ENCODE measurements around the gene KYAT1.

Gene KYAT1

DNA sequence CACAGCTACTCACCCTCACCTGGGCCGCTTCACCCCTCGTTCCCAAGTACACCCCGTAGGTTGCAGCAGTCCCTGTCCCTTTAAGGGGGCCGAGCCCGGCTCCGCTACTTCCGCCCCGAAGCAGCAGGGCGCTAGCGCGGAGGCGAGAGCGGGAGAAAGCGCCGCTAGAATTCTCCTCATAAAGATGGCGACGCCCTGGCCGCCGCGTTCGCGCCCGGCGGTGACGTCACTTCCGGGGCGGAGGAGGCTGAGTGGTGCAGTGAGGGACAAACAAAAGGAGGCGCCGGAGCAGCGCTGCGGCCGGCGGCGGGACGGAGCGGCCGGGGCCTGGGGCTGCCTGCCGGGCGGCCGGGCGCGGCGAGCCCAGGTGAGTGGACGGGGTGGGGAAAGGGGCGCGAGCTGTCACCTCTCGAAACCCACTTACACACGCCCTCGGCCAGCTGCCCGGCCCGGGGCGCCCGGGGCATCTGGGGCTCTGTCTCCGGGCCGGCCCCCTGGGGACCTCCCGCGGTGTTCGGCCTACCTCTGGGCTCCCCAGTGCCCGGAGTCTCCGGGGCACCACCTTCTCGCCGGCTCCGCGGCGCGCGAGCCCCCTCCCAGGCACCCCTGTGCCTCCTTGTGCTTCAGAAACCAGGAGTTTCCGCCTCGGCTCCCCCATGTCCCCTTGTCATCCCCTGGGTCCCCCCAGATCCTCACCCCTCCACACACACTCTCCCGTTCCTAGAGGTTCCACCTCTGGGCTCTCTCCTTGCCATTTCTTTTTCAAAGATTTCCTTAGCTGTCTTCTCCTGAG lies at the start of gene KYAT1, which contains the start of gene LRRC8A:
Gene KYAT1, minus strand, starts transcription at position 67 of the 793 bp plus-strand sequence. CDS start 36,545 bp downstream, outside the sequence.
Gene LRRC8A, plus strand, starts transcription at position 250 of the 793 bp plus-strand sequence. CDS start 25,032 bp downstream, outside the sequence.
- H3K27me3 Mint-ChIP-seq = no peaks in the 10 kb centered on the region
- no peaks in the 10 kb centered on the region for H3K9me3 Mint-ChIP-seq
- H3K4me1 Mint-ChIP-seq = peaks cover 56% of the 10 kb centered on the region
- ATAC-seq = peak; percentile 97
- no peaks in the 10 kb centered on the region for H3K36me3 Mint-ChIP-seq
- H3K27ac Mint-ChIP-seq = peak within 1 kb of the TSS; percentile 90
- H3K4me3 Mint-ChIP-seq = peak within 1 kb of the TSS; percentile 90

- H3K36me3 Mint-ChIP-seq = no peaks in the 10 kb centered on the region
- no peaks in the 10 kb centered on the region for H3K27me3 Mint-ChIP-seq
- ATAC-seq = no peak
Observed at GRCh38 chr9:128929560-128929959, 47.8 kb upstream of the KYAT1 start.

GRCh38 chr9:128928624-128929023 lies 46.9 kb upstream of the KYAT1 start:
- Mint-ChIP-seq H3K4me3 (no peak overlapping the region), H3K27me3 (no peaks in the 10 kb centered on the region), H3K4me1 (peaks cover 7% of the 10 kb centered on the region), H3K9me3 (no peaks in the 10 kb centered on the region), H3K36me3 (no peaks in the 10 kb centered on the region), H3K27ac (no peak overlapping the region)
- no peak for ATAC-seq

More at GRCh38 chr9:128929560-128929959, 47.8 kb upstream of the KYAT1 start:
- no peak overlapping the region for H3K27ac Mint-ChIP-seq
- no peaks in the 10 kb centered on the region for H3K9me3 Mint-ChIP-seq
- peaks cover 7% of the 10 kb centered on the region for H3K4me1 Mint-ChIP-seq
- H3K4me3 Mint-ChIP-seq = no peak overlapping the region

GRCh38 chr9:128927731-128928411 lies 46.1 kb upstream of the KYAT1 start:
- H3K4me1 Mint-ChIP-seq = peaks cover 7% of the 10 kb centered on the region
- peak; percentile 76 for ATAC-seq
- H3K4me3 Mint-ChIP-seq = no peak overlapping the region
- peak overlapping the region; percentile 3 for H3K27ac Mint-ChIP-seq
- H3K36me3 Mint-ChIP-seq = no peaks in the 10 kb centered on the region
- H3K9me3 Mint-ChIP-seq = no peaks in the 10 kb centered on the region
- H3K27me3 Mint-ChIP-seq = no peaks in the 10 kb centered on the region

GRCh38 chr9:128923493-128923883 lies 41.7 kb upstream of the KYAT1 start:
- H3K4me1 Mint-ChIP-seq = peaks cover 19% of the 10 kb centered on the region
- ATAC-seq = no peak
- peaks cover 5% of the 10 kb centered on the region for H3K36me3 Mint-ChIP-seq
- no peak overlapping the region for H3K4me3 Mint-ChIP-seq
- no peaks in the 10 kb centered on the region for H3K9me3 Mint-ChIP-seq
- peaks cover 9% of the 10 kb centered on the region for H3K27me3 Mint-ChIP-seq
- no peak overlapping the region for H3K27ac Mint-ChIP-seq

- H3K4me1 Mint-ChIP-seq = peaks cover 12% of the 10 kb centered on the region
- peaks cover 17% of the 10 kb centered on the region for H3K36me3 Mint-ChIP-seq
- ATAC-seq = no peak
- H3K4me3 Mint-ChIP-seq = peak overlapping the region; percentile 21
- peak overlapping the region; percentile 22 for H3K27ac Mint-ChIP-seq
- H3K27me3 Mint-ChIP-seq = peaks cover 9% of the 10 kb centered on the region
- H3K9me3 Mint-ChIP-seq = no peaks in the 10 kb centered on the region
Observed at GRCh38 chr9:128921881-128922763, 40.4 kb upstream of the KYAT1 start.

DNA sequence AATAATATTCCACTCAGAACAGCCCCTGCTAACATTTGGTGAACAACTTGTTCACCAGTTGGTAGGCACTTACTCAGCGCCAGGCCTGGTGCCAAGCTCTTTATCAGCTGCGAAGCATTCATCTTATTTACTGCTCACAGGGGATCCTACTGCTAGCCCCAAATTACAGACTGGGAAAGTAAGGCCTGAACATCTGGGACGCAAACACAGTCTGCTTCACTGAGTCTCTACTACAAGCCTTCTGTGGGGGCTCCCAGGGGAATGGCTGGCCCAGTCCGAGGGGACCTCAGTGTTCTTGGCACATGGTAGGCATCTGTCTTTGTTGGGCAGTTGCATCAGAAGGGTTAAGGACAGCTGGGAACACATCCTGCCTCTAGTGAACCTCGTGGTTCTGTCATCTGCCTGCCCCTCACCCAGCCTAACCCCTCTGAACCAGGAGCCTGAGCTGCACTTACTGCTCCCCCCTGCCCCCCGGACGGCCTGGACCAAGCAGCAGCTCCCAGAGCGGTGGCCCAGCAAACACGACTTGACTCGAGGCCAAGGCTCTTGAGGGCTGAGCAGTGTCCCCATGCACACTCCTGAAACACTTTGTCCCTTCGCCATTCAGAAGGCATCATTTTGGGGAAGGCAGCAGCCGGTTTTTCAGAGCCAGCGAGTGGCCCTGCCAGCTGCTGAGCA lies 38.8 kb upstream of the KYAT1 start, which contains the start of gene PHYHD1:
Gene PHYHD1, plus strand, starts transcription at position 602 of the 678 bp plus-strand sequence. CDS start 1,342 bp downstream, outside the sequence.
- H3K9me3 Mint-ChIP-seq = no peaks in the 10 kb centered on the region
- peaks cover 9% of the 10 kb centered on the region for H3K27me3 Mint-ChIP-seq
- H3K4me3 Mint-ChIP-seq = peak within 1 kb of the TSS; percentile 21
- peaks cover 28% of the 10 kb centered on the region for H3K36me3 Mint-ChIP-seq
- peaks cover 12% of the 10 kb centered on the region for H3K4me1 Mint-ChIP-seq
- peak within 1 kb of the TSS; percentile 22 for H3K27ac Mint-ChIP-seq
- no peak for ATAC-seq

DNA sequence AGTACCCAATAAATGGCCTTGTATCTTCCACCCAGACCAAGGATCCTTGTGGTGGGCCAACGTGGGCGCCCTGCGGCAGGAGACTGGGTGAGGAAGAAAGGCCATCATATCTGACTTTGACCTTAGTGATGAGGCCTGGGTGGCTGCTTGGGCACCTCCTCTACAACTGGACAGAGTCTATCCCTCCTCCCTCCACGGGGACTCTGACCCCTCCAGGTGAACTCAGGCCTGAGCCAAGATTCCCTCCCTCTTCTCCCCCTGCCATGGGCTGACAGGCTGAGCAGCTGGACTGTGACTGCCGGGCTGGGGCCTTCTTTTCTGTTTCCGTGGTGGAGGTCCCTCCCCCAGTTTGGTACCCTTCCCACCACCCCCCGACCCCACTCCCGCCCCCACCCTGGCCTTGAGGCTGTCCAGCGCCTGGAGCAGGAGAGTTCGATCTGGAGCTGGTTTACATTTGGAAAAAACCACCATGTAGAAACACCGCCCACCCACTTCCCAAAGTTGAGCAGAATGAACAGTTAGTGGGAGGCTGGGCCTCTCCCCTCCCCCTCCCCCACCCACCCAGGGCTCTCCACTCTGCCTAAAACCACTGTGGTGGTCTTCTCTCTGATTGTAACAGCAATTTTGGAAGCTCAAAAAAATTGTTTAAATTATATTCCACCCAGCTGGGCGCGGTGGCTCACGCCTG lies 37.8 kb upstream of the KYAT1 start:
- Mint-ChIP-seq H3K4me3 (no peak overlapping the region), H3K9me3 (no peaks in the 10 kb centered on the region), H3K27ac (no peak overlapping the region), H3K36me3 (peaks cover 30% of the 10 kb centered on the region), H3K27me3 (peaks cover 9% of the 10 kb centered on the region), H3K4me1 (peaks cover 12% of the 10 kb centered on the region)
- ATAC-seq = no peak

DNA sequence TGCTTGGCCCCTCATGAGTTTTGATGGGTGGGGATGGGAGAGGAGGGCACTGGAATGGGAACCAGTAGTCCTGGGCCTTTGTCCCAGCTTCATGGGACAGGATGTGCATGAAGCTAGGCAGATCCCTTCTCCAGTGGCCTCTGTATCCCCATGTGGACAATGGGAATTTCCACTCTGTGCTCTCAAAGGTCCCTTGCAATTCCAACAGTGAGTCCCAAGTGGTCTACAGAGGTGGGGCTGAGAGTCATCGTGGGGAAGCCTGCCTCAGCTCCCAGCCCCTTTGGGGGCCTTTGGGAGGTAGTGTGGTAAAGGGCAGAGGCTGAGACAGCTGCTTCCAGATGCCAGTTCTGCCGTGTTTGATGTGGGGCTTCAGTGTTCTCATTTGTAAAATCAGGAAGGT lies 37.2 kb upstream of the KYAT1 start:
- Mint-ChIP-seq H3K27me3 (peaks cover 9% of the 10 kb centered on the region), H3K36me3 (peaks cover 30% of the 10 kb centered on the region), H3K9me3 (no peaks in the 10 kb centered on the region), H3K27ac (no peak overlapping the region), H3K4me1 (peaks cover 12% of the 10 kb centered on the region), H3K4me3 (no peak overlapping the region)
- ATAC-seq = no peak

DNA sequence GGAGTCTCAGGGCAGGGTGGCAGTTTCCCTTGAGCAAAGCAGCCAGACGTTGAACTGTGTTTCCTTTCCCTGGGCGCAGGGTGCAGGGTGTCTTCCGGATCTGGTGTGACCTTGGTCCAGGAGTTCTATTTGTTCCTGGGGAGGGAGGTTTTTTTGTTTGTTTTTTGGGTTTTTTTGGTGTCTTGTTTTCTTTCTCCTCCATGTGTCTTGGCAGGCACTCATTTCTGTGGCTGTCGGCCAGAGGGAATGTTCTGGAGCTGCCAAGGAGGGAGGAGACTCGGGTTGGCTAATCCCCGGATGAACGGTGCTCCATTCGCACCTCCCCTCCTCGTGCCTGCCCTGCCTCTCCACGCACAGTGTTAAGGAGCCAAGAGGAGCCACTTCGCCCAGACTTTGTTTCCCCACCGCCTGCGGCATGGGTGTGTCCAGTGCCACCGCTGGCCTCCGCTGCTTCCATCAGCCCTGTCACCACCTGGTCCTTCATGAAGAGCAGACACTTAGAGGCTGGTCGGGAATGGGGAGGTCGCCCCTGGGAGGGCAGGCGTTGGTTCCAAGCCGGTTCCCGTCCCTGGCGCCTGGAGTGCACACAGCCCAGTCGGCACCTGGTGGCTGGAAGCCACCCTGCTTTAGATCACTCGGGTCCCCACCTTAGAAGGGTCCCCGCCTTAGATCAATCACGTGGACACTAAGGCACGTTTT lies 35.5 kb upstream of the KYAT1 start:
- peaks cover 9% of the 10 kb centered on the region for H3K27me3 Mint-ChIP-seq
- H3K4me3 Mint-ChIP-seq = no peak overlapping the region
- H3K27ac Mint-ChIP-seq = no peak overlapping the region
- H3K36me3 Mint-ChIP-seq = peaks cover 39% of the 10 kb centered on the region
- H3K9me3 Mint-ChIP-seq = no peaks in the 10 kb centered on the region
- peaks cover 22% of the 10 kb centered on the region for H3K4me1 Mint-ChIP-seq
- ATAC-seq = no peak

DNA sequence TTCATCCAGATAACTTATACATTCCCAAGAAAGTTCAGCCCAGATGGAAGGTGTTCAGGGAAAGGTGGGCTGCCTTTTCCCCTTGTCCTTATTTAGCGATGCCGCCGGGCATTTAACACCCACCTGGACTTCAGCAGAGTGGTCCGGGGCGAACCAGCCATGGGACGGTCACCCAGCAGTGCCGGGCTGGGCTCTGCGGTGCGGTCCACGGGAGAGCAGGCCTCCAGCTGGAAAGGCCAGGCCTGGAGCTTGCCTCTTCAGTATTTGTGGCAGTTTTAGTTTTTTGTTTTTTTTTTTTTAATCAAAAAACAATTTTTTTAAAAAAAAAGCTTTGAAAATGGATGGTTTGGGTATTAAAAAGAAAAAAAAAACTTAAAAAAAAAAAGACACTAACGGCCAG lies 35.0 kb upstream of the KYAT1 start:
- Mint-ChIP-seq H3K27me3 (peaks cover 6% of the 10 kb centered on the region), H3K4me1 (peaks cover 23% of the 10 kb centered on the region), H3K36me3 (peaks cover 44% of the 10 kb centered on the region), H3K4me3 (no peak overlapping the region), H3K9me3 (no peaks in the 10 kb centered on the region), H3K27ac (no peak overlapping the region)
- no peak for ATAC-seq

DNA sequence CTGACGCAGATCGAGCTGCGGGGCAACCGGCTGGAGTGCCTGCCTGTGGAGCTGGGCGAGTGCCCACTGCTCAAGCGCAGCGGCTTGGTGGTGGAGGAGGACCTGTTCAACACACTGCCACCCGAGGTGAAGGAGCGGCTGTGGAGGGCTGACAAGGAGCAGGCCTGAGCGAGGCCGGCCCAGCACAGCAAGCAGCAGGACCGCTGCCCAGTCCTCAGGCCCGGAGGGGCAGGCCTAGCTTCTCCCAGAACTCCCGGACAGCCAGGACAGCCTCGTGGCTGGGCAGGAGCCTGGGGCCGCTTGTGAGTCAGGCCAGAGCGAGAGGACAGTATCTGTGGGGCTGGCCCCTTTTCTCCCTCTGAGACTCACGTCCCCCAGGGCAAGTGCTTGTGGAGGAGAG lies 34.5 kb upstream of the KYAT1 start:
- no peaks in the 10 kb centered on the region for H3K9me3 Mint-ChIP-seq
- no peak overlapping the region for H3K4me3 Mint-ChIP-seq
- no peak for ATAC-seq
- H3K27ac Mint-ChIP-seq = no peak overlapping the region
- H3K4me1 Mint-ChIP-seq = peaks cover 19% of the 10 kb centered on the region
- H3K36me3 Mint-ChIP-seq = peaks cover 44% of the 10 kb centered on the region
- H3K27me3 Mint-ChIP-seq = peaks cover under 1% of the 10 kb centered on the region

GRCh38 chr9:128913995-128914772 lies 32.4 kb upstream of the KYAT1 start:
- no peak for ATAC-seq
- H3K9me3 Mint-ChIP-seq = no peaks in the 10 kb centered on the region
- no peaks in the 10 kb centered on the region for H3K27me3 Mint-ChIP-seq
- peaks cover 18% of the 10 kb centered on the region for H3K4me1 Mint-ChIP-seq
- H3K27ac Mint-ChIP-seq = no peak overlapping the region
- no peak overlapping the region for H3K4me3 Mint-ChIP-seq
- peaks cover 52% of the 10 kb centered on the region for H3K36me3 Mint-ChIP-seq
